Measurements from ENCODE around the gene ABCC11.

DNA sequence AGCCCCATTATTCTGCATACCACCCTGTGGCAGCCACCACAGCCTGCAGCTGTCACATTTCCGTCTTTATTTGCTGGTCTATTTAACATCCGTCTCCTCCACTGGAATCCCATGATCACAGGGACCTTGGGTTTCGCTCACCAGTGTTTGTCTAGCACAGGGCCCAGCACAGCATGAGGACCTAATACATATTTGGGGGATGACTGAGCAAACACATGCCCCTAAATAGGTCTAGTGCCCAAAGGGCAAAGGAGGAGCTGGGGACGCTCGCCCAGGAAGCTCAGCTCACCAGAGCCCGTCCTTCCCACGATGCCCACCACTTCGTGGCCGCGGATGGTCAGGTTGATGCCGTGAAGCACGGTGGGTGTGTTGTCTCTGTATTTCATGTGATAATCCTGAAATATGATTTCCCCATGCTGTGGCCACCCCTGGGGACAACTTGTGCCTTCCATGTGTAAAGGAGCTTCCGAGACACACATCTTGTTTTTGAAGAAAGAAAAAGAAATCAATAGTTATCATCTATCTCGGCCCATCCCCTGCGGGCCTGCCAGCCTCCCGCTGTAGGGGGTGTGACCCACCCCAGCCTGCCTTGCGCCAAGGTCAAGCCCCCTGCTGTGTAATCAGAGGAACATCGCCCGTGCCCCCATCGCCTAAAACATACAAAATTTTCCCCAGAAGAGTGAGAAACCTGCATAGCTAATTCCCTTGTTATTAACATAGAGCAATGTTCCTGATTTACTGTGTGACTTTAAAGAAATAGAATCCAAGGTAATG lies 70.5 kb downstream of the ABCC11 start:
- no peak for TF ChIP-seq EZH2phosphoT487 (IDR thresholded peaks at IDR 0.05; ENCODE audit: insufficient read depth, low read depth)
- TF ChIP-seq EZH2 (IDR thresholded peaks at IDR 0.05; ENCODE audit: insufficient read depth, poor library complexity, severe bottlenecking) = no peak
